ENCODE data around the gene TCF7L1.

The TCF7L1 gene

DNA sequence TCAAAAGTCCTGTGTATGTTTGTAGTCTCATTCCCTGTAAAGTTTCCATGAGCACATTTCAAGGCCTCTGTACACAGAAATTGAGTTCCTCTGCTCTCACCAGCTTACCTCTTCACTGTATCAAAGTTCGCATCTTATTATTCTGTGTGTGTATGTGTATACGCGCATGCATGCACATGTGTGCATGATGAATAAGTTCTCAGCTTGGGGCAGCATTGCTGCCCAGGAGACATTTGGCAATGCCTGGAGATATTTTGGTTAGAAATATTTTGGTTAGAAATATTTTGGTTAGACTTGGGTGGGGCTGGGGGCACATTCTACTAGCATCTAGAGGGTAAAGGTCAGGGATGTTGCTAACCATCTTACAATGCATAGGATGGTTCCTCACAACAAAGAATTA, 23.4 kb downstream of the TCF7L1 start:
- H3K4me3 ChIP-seq (ENCODE audit: low read depth, low read length): no peak overlapping the region
- TF ChIP-seq, protein P1, sequence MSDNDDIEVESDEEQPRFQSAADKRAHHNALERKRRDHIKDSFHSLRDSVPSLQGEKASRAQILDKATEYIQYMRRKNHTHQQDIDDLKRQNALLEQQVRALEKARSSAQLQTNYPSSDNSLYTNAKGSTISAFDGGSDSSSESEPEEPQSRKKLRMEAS (IDR thresholded peaks at IDR 0.05; ENCODE audit: low read depth, low read length): no peak
- no peak for TF ChIP-seq MYC (IDR thresholded peaks at IDR 0.05; ENCODE audit: low read depth, low read length)
- no peak for TF ChIP-seq POLR2A (IDR thresholded peaks at IDR 0.05; ENCODE audit: extremely low read depth, insufficient read length)
- TF ChIP-seq, protein P2, sequence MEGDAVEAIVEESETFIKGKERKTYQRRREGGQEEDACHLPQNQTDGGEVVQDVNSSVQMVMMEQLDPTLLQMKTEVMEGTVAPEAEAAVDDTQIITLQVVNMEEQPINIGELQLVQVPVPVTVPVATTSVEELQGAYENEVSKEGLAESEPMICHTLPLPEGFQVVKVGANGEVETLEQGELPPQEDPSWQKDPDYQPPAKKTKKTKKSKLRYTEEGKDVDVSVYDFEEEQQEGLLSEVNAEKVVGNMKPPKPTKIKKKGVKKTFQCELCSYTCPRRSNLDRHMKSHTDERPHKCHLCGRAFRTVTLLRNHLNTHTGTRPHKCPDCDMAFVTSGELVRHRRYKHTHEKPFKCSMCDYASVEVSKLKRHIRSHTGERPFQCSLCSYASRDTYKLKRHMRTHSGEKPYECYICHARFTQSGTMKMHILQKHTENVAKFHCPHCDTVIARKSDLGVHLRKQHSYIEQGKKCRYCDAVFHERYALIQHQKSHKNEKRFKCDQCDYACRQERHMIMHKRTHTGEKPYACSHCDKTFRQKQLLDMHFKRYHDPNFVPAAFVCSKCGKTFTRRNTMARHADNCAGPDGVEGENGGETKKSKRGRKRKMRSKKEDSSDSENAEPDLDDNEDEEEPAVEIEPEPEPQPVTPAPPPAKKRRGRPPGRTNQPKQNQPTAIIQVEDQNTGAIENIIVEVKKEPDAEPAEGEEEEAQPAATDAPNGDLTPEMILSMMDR (IDR thresholded peaks at IDR 0.05; ENCODE audit: low read depth, low read length): no peak
- no peak for DNase-seq (ENCODE audit: low read depth)

DNA sequence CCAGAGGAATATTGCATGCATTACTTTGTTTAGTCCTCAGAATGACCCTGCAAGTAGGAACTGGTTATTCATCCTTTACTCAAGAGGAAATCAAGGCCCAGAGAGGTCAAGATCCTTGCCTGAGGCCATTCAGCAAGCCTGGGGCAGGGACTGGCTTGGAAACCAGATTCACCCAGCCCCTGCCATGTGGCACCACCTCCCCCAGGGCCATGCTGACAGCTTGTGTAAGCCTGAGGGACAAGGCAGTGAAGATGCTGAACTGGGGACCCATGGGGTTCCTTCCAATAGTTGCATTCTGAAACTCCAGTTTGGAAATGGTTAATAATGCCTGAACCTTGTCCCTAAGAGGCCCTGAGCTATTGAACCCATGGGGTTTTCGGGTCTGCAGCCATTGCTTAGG, 24.2 kb downstream of the TCF7L1 start:
- TF ChIP-seq, protein P2 (IDR thresholded peaks at IDR 0.05; ENCODE audit: low read depth, low read length): no peak
- no peak for TF ChIP-seq POLR2A (IDR thresholded peaks at IDR 0.05; ENCODE audit: extremely low read depth, insufficient read length)
- TF ChIP-seq, protein P1 (IDR thresholded peaks at IDR 0.05; ENCODE audit: low read depth, low read length): no peak
- no peak overlapping the region for H3K4me3 ChIP-seq (ENCODE audit: low read depth, low read length)
- DNase-seq (ENCODE audit: low read depth): no peak

DNA sequence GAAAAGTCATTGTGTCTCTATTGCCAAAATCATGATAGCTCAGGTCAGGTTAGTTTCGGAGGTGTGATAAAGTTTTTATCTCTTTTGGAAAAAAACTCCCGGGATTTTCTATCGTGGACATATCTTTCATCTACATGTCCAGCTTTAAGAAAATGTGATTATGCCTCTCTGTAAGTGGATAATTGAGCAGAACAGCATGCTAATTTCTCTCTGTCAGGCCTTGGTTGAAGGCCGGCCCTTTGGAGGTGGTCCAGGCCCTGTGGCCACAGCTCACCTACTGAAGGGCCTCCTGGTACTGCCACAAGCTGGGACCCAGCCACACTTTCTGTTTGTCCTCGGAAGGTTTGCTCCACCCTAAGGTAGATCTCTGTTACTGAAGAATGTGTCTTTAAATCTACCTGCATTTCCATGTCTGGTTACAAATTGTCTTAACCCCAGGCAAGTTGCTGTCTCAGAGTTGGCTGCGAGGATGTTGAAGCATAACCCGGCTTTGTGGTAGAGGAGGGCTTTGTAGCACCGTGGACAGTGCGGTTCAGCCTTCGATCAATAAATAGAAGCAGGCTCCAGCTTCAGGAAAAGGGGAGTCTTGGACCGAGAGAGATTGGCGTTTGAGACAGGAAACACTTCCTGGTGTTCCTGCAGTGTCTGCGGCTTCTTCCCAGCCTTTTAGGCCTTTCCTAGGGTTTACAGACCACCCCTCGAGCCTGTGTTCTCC, 25.5 kb downstream of the TCF7L1 start:
- no peak for DNase-seq (ENCODE audit: low read depth)
- TF ChIP-seq, protein P2 (IDR thresholded peaks at IDR 0.05; ENCODE audit: low read depth, low read length): no peak
- no peak for TF ChIP-seq MYC (IDR thresholded peaks at IDR 0.05; ENCODE audit: low read depth, low read length)
- TF ChIP-seq POLR2A (IDR thresholded peaks at IDR 0.05; ENCODE audit: extremely low read depth, insufficient read length): no peak
- TF ChIP-seq, protein P1 (IDR thresholded peaks at IDR 0.05; ENCODE audit: low read depth, low read length): no peak
- no peak overlapping the region for H3K4me3 ChIP-seq (ENCODE audit: low read depth, low read length)

DNA sequence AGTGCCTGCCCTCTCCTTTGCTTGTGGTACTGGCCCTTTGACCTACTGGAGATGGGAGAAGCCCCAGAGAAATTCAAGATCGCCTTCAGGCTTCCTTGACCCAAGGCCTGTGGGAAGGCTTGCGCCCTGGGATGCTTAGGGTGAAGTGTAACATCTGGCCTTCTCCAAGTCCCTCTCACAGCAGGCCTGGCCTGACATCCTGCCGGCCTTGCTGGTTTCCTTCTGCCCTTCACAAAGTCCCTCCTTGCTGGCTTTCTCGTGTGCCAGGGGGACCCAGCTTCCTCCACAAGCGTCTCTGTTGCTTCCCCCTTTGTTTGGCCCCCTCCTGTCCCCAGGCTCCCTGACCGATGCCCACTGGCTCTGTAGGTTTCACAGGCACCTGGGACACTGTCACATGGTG, 26.4 kb downstream of the TCF7L1 start:
- no peak for DNase-seq (ENCODE audit: low read depth)
- TF ChIP-seq POLR2A (IDR thresholded peaks at IDR 0.05; ENCODE audit: extremely low read depth, insufficient read length) (no peak), MYC (IDR thresholded peaks at IDR 0.05; ENCODE audit: low read depth, low read length) (no peak)
- TF ChIP-seq, protein P1 (IDR thresholded peaks at IDR 0.05; ENCODE audit: low read depth, low read length): no peak
- TF ChIP-seq, protein P2 (IDR thresholded peaks at IDR 0.05; ENCODE audit: low read depth, low read length): no peak
- no peak overlapping the region for H3K4me3 ChIP-seq (ENCODE audit: low read depth, low read length)

DNA sequence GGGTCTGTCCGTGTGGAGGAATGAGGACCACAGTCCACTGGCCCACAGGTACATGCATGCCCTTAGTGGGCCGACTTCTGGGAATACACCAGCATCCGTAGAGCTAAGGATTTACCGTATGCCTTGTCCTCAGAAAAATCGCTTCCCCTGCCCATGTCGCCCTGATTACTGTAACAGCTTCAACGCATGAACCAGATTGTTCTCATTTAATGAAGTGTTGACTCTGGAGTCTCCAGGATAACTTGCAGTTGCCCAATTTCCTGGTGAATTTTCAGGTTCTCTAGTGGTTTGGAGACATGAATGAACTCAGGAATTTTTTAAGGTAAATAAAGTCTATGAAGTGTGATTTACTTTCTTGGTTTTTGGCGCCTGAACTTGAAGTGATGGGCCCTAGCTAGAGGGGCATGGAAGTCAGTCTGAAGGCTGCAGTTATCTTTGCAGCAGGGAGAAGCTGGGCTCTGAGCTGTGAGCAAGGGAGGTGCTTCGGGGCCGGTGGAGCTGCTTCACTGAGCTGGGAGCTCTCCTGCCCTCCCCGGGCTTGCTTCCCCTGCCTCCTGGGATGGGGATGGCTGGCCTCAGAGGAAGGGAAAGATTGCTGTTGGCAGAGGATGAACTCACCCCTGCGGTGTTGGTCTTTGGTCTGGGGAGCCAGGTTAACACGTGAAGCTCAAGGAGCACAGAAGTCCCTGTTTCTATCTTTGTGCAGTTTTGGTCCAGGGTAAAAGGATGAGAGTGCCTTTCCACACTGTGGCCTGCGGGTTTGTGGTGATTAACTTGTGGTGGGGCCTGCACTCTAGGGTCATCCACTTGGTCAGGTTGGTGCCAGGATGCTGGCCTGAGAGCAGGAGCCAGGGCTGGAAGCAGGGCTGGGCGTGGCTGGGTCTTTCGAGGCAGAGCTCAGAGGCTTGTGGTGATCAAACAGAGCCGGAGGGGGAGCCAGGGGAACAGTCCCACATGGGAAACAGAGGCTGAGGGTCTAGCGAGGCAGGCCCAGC, 28.1 kb downstream of the TCF7L1 start:
- DNase-seq (ENCODE audit: low read depth): no peak
- H3K4me3 ChIP-seq (ENCODE audit: low read depth, low read length): no peak overlapping the region

More for the DNA sequence above, 28.1 kb downstream of the TCF7L1 start:
- TF ChIP-seq POLR2A (IDR thresholded peaks at IDR 0.05; ENCODE audit: extremely low read depth, insufficient read length): no peak
- TF ChIP-seq, protein P1 (IDR thresholded peaks at IDR 0.05; ENCODE audit: low read depth, low read length): no peak
- TF ChIP-seq, protein P2 (IDR thresholded peaks at IDR 0.05; ENCODE audit: low read depth, low read length): no peak
- no peak for TF ChIP-seq MYC (IDR thresholded peaks at IDR 0.05; ENCODE audit: low read depth, low read length)

All from NB4 (cell line).